ENCODE measurements around the gene CNIH4. TPM values are rescaled to one million over a fixed set of nuclear protein-coding genes. Genes with fewer than 3 reads are reported as not detected.

Gene CNIH4
- polyA plus RNA-seq, 1 donor from 2014 or later: 53.2 TPM

GRCh38 chr1:224405604-224405970 lies 48.9 kb downstream of the CNIH4 start:
- H3K27me3 ChIP-seq (ENCODE audit: insufficient read depth, low read depth, low read length): no peaks in the 10 kb centered on the region
- peaks cover 23% of the 10 kb centered on the region for H3K36me3 ChIP-seq (ENCODE audit: insufficient read depth, low read length)
- H3K4me3 ChIP-seq (ENCODE audit: low read length): no peak overlapping the region
- no peak overlapping the region for H2AFZ ChIP-seq (ENCODE audit: low read depth, low read length)
- no peak overlapping the region for H3K9ac ChIP-seq (ENCODE audit: low read length)
- no peaks in the 10 kb centered on the region for H3K9me2 ChIP-seq (ENCODE audit: insufficient read depth, low read length)
- TF ChIP-seq SMC3 (conservative IDR thresholded peaks at IDR 0.05; ENCODE audit: poor library complexity) (no peak), TAF1 (IDR thresholded peaks at IDR 0.05; ENCODE audit: low read depth) (no peak), POLR2AphosphoS5 (IDR thresholded peaks at IDR 0.05) (no peak), REST (IDR thresholded peaks at IDR 0.05; ENCODE audit: borderline replicate concordance) (no peak), MXI1 (conservative IDR thresholded peaks at IDR 0.05; ENCODE audit: poor library complexity, severe bottlenecking) (no peak), RAD21 (conservative IDR thresholded peaks at IDR 0.05) (no peak), EP300 (conservative IDR thresholded peaks at IDR 0.05; ENCODE audit: poor library complexity, severe bottlenecking) (no peak), CTCF (IDR thresholded peaks at IDR 0.05; ENCODE audit: poor library complexity, severe bottlenecking) (no peak), EZH2 (IDR thresholded peaks at IDR 0.05; ENCODE audit: borderline replicate concordance, insufficient read depth, low read length, poor library complexity, severe bottlenecking) (no peak)
- H3K4me2 ChIP-seq (ENCODE audit: low read length): no peak overlapping the region
- H4K20me1 ChIP-seq (ENCODE audit: insufficient read depth): no peaks in the 10 kb centered on the region
- no peaks in the 10 kb centered on the region for H3K9me3 ChIP-seq (ENCODE audit: low read length)
- H3F3A ChIP-seq (ENCODE audit: insufficient read depth, low read length, poor library complexity, severe bottlenecking): no peaks in the 10 kb centered on the region
- peaks cover 8% of the 10 kb centered on the region for H3K79me2 ChIP-seq (replicated peaks; ENCODE audit: insufficient read depth, low read length)
- no peak overlapping the region for H3K27ac ChIP-seq (ENCODE audit: low read length)

- no peak overlapping the region for H3K4me2 ChIP-seq (ENCODE audit: low read length)
- peaks cover 8% of the 10 kb centered on the region for H3K79me2 ChIP-seq (replicated peaks; ENCODE audit: insufficient read depth, low read length)
- no peak for TF ChIP-seq CTCF (IDR thresholded peaks at IDR 0.05; ENCODE audit: poor library complexity, severe bottlenecking)
- H3K9me2 ChIP-seq (ENCODE audit: insufficient read depth, low read length): no peaks in the 10 kb centered on the region
- H2AFZ ChIP-seq (ENCODE audit: low read depth, low read length): no peak overlapping the region
- H4K20me1 ChIP-seq (ENCODE audit: insufficient read depth): no peaks in the 10 kb centered on the region
- H3K4me3 ChIP-seq (ENCODE audit: low read length): no peak overlapping the region
- H3F3A ChIP-seq (ENCODE audit: insufficient read depth, low read length, poor library complexity, severe bottlenecking): no peaks in the 10 kb centered on the region
- no peak overlapping the region for H3K27ac ChIP-seq (ENCODE audit: low read length)
- H3K27me3 ChIP-seq (ENCODE audit: insufficient read depth, low read depth, low read length): no peaks in the 10 kb centered on the region
- H3K36me3 ChIP-seq (ENCODE audit: insufficient read depth, low read length): peaks cover 22% of the 10 kb centered on the region
- no peak overlapping the region for H3K9ac ChIP-seq (ENCODE audit: low read length)
- no peaks in the 10 kb centered on the region for H3K9me3 ChIP-seq (ENCODE audit: low read length)
These were observed 49.5 kb downstream of the CNIH4 start for GRCh38 chr1:224406216-224406615.
